ENCODE results near the gene GNAL.

The GNAL gene

GRCh38 chr18:11817229-11817628 lies 128.2 kb downstream of the GNAL start:
- DNase-seq: no peak

- DNase-seq: no peak
Measured at GRCh38 chr18:11818486-11819203, 129.6 kb downstream of the GNAL start.

- DNase-seq: no peak
Measured at GRCh38 chr18:11819938-11820337, 130.9 kb downstream of the GNAL start.

- DNase-seq: no peak
Measured at GRCh38 chr18:11820697-11821096, 131.6 kb downstream of the GNAL start.

GRCh38 chr18:11821208-11821607 lies 132.1 kb downstream of the GNAL start:
- DNase-seq: no peak

- no peak for DNase-seq
Measured at GRCh38 chr18:11821643-11822237, 132.7 kb downstream of the GNAL start.

GRCh38 chr18:11823545-11823944 lies 134.5 kb downstream of the GNAL start:
- DNase-seq: no peak

GRCh38 chr18:11826836-11827235 lies 137.8 kb downstream of the GNAL start:
- DNase-seq: no peak

GRCh38 chr18:11828786-11829432 lies 139.8 kb downstream of the GNAL start:
- DNase-seq: no peak

GRCh38 chr18:11830585-11830984 lies 141.5 kb downstream of the GNAL start:
- no peak for DNase-seq

- no peak for DNase-seq
Measured at GRCh38 chr18:11831921-11832320, 142.9 kb downstream of the GNAL start.

GRCh38 chr18:11834772-11835171 lies 145.7 kb downstream of the GNAL start:
- no peak for DNase-seq

GRCh38 chr18:11839556-11839955 lies 150.5 kb downstream of the GNAL start:
- DNase-seq: no peak

- DNase-seq: no peak
Measured at GRCh38 chr18:11840493-11840892, 151.4 kb downstream of the GNAL start.

GRCh38 chr18:11842562-11842961 lies 153.5 kb downstream of the GNAL start:
- DNase-seq: no peak

- DNase-seq: no peak
Measured at GRCh38 chr18:11844436-11844835, 155.4 kb downstream of the GNAL start.

GRCh38 chr18:11845654-11846053 lies 156.6 kb downstream of the GNAL start:
- DNase-seq: no peak

- no peak for DNase-seq
Measured at GRCh38 chr18:11847811-11848210, 158.7 kb downstream of the GNAL start.

- no peak for DNase-seq
Measured at GRCh38 chr18:11849279-11849678, 160.2 kb downstream of the GNAL start.

- DNase-seq: peak; percentile 19
Measured at GRCh38 chr18:11849841-11850634, 161.0 kb downstream of the GNAL start.

GRCh38 chr18:11850821-11851145 lies 161.7 kb downstream of the GNAL start:
- no peak for DNase-seq

- peak; percentile 95 for DNase-seq
Measured at GRCh38 chr18:11851146-11851805, 162.2 kb downstream of the GNAL start, which contains the start of gene CHMP1B. Gene CHMP1B (plus strand): TSS chr18:11851413. CDS start chr18:11851512, 99 bp downstream.

GRCh38 chr18:11851806-11852337 lies 162.8 kb downstream of the GNAL start:
- DNase-seq: peak; percentile 17
